Activated B cell treated with CpG ODN at 0.5 μM for 24 hours (primary cell): ENCODE data around the gene FAM120B. TPM values are rescaled to one million over a fixed set of nuclear protein-coding genes. Genes with fewer than 3 reads are reported as not detected.

Source experiments
- ATAC-seq: fragments of 200-7000 bp; cut with Tn5 transposase; one replicate; pipeline ENCODE4 v1.10.0; 2021; ENCODE audit warnings: low read depth, mild to moderate bottlenecking, moderate library complexity
- CTCF ChIA-PET: fragments of 350-600 bp; sonication (Branson Sonifier 250); formaldehyde crosslinking; loops from one replicate; lab custom pipeline; 2021; ENCODE audit warnings: antibody characterized with exemption; lab: Charles Lee
- POLR2A ChIA-PET: fragments of 350-600 bp; sonication (Branson Sonifier 250); formaldehyde crosslinking; loops from one replicate; lab custom pipeline; 2021; ENCODE audit warnings: antibody characterized with exemption; lab: Charles Lee
- DNase-seq: peaks from one replicate; pipeline ENCODE4 v3.0.0; 2022
- H3K27ac Mint-ChIP-seq: one replicate; pipeline ENCODE4 v1.8.0; 2020; ENCODE audit warnings: mixed read lengths
- H3K27me3 Mint-ChIP-seq: one replicate; pipeline ENCODE4 v1.8.0; 2021; ENCODE audit warnings: mixed read lengths
- H3K36me3 Mint-ChIP-seq: one replicate; pipeline ENCODE4 v1.8.0; 2021; ENCODE audit warnings: low read depth, mixed read lengths
- H3K4me1 Mint-ChIP-seq: one replicate; pipeline ENCODE4 v1.8.0; 2021; ENCODE audit warnings: mixed read lengths
- H3K4me3 Mint-ChIP-seq: one replicate; pipeline ENCODE4 v1.8.0; 2020; ENCODE audit warnings: mild to moderate bottlenecking, mixed read lengths
- H3K9me3 Mint-ChIP-seq: one replicate; pipeline ENCODE4 v1.8.0; 2020; ENCODE audit warnings: mixed read lengths
- intact Hi-C: fragments of 100-400 bp; cut with micrococcal nuclease; formaldehyde crosslinking; loops from one replicate; pipeline ENCODE4 v1.15.1; 2024
- total RNA-seq: library from RNA; stranded (reverse); gene quantifications from 2 replicates; pipeline ENCODE4 v1.2.3, GENCODE V29; 2022
- TF ChIP-seq, protein P1 (sequence below): fragments of 200-600 bp; IDR thresholded peaks from one replicate; pipeline ENCODE4 v1.8.0; 2022; ENCODE audit warnings: antibody characterized with exemption, mild to moderate bottlenecking

The FAM120B gene
- total RNA-seq, 1 donor from 2014 or later = 35.1 TPM

DNA sequence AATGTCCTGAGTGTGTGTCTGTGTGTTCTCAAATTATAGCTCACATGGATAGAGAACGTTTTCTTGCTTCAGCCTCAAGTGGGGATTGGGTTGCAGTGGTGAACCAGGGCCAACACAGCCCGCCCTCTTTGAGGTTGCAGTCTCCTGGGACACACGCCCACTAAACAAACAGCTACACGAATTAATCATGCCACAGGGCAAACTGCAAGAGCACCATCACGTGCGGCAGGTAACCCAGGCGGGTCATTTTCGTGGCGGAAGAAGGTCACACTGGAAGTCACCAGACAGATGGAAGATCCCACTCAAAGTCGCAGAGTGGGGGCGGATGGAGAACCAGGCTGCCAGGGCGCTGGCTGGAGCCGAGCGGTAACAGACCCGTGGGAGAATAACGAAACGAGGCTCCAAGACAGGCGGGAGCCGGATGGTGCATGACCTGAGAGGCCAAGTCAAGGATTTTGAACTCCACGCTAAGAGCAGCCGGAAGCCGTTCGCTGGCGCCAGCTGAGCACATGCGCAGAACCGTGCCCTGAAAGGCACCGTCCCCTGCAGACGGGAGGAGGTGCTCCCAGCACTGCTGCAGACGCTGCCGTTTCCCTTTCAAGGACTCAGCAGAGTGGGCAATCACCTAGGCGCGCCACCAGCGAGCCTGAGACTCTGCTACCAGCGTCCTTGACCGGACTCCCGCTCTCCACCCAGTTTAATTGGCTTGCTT, 26.4 kb upstream of the FAM120B start:
- CTCF ChIA-PET = interaction anchor here (0.9 kb wide), 1 partner anchor 12 kb away, joined by 3 read pairs; no protein-coding TSS in a partner anchor
- POLR2A ChIA-PET = interaction anchor here (1.3 kb wide), 2 partner anchors 8 to 11 kb away, joined by 3 to 8 read pairs; partner anchors contain the start of gene DLL1
- peaks cover 23% of the 10 kb centered on the region for H3K4me1 Mint-ChIP-seq
- no peaks in the 10 kb centered on the region for H3K36me3 Mint-ChIP-seq
- no peaks in the 10 kb centered on the region for H3K9me3 Mint-ChIP-seq
- peaks cover 4% of the 10 kb centered on the region for H3K27me3 Mint-ChIP-seq
- peak; percentile 89 for ATAC-seq
- H3K4me3 Mint-ChIP-seq = peak overlapping the region; percentile 80
- TF ChIP-seq, protein P1, sequence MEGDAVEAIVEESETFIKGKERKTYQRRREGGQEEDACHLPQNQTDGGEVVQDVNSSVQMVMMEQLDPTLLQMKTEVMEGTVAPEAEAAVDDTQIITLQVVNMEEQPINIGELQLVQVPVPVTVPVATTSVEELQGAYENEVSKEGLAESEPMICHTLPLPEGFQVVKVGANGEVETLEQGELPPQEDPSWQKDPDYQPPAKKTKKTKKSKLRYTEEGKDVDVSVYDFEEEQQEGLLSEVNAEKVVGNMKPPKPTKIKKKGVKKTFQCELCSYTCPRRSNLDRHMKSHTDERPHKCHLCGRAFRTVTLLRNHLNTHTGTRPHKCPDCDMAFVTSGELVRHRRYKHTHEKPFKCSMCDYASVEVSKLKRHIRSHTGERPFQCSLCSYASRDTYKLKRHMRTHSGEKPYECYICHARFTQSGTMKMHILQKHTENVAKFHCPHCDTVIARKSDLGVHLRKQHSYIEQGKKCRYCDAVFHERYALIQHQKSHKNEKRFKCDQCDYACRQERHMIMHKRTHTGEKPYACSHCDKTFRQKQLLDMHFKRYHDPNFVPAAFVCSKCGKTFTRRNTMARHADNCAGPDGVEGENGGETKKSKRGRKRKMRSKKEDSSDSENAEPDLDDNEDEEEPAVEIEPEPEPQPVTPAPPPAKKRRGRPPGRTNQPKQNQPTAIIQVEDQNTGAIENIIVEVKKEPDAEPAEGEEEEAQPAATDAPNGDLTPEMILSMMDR = no peak
- no peak for DNase-seq
- intact Hi-C loops = loop anchor here (1.0 kb wide), 1 partner anchor 9 kb away; no protein-coding TSS in a partner anchor
- peak overlapping the region; percentile 71 for H3K27ac Mint-ChIP-seq

DNA sequence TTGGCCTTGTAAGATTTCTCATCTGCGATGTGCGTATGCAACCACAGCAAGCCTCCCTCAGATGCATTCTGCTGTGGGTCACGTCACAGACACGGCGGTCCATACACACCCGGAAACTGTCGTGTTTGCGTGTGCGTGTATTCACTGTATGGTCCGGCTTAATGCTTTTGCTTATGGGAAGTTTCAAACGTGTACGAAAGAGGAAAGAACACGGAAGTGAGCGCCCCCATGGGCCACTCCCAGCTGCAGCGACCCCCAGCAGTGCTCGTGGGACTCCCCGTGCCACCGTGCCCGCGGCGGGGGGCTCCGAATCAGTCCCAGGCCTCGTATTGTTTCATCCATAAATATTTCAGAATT, 25.9 kb upstream of the FAM120B start:
- Mint-ChIP-seq H3K36me3 (no peaks in the 10 kb centered on the region), H3K27ac (peak overlapping the region; percentile 71), H3K4me3 (peak overlapping the region; percentile 80), H3K9me3 (no peaks in the 10 kb centered on the region), H3K4me1 (peaks cover 23% of the 10 kb centered on the region), H3K27me3 (peaks cover 8% of the 10 kb centered on the region)
- TF ChIP-seq, protein P1 = no peak
- CTCF ChIA-PET = no interaction called here
- POLR2A ChIA-PET = interaction anchor here (1.3 kb wide), 2 partner anchors 9 to 10 kb away, joined by 3 to 8 read pairs; partner anchors contain the start of gene DLL1
- intact Hi-C loops = loop anchor here (1.0 kb wide), 1 partner anchor 9 kb away; no protein-coding TSS in a partner anchor
- DNase-seq (no peak), ATAC-seq (peak; percentile 56)

DNA sequence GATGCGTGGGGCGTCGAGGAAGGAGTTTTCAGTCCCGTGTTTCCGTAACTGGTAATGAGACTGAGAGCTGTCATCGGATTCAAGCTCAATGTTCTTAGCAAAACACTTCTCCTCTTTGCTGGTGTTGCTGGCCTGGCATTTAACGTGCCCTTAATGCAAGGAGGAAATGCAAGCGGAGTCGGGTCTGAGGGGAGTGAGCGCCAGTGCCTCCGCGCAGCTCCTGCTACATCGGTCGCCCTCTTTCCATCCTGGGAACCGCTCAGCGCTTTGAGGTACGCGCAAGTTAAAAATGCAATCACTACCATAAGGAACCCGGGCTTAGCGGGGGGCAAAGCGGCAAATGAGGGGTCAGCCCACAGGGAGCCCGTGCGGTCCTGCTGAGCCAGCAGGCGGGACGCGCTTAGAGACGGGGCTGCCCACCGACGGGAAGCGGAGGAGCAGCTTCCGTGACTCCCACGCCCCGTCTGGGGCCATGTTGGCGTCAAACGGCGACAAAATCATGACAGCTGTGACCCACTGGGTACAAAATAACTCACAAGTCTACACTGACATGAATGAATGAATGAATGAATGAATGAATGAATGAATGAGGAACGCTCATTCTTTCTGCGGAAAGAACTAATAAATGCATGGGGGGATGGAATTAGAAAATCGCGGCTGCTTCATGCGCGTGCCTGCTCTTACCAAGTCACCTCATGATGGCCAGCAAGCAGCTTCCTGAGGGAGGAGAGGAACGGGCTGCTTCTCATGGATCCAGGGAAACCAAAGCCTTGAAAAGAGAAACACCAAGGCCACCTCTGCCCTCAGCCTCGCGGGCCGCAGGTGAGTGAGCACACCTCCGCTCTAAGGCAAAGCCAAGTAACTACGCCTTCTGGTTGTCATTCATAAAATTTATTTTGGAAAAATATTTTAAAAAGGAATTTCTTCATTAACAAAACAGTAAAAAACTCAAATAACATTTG, 24.9 kb upstream of the FAM120B start:
- H3K27ac Mint-ChIP-seq = no peak overlapping the region
- CTCF ChIA-PET = no interaction called here
- intact Hi-C loops = no loop called here
- H3K9me3 Mint-ChIP-seq = no peaks in the 10 kb centered on the region
- TF ChIP-seq, protein P1 = no peak
- H3K4me3 Mint-ChIP-seq = no peak overlapping the region
- H3K4me1 Mint-ChIP-seq = peaks cover 23% of the 10 kb centered on the region
- no peaks in the 10 kb centered on the region for H3K36me3 Mint-ChIP-seq
- no peak for DNase-seq
- peaks cover 17% of the 10 kb centered on the region for H3K27me3 Mint-ChIP-seq
- POLR2A ChIA-PET = interaction anchor here (1.3 kb wide), 1 partner anchor 10 kb away, joined by 8 read pairs; the partner anchor contains the start of gene DLL1
- ATAC-seq = no peak

DNA sequence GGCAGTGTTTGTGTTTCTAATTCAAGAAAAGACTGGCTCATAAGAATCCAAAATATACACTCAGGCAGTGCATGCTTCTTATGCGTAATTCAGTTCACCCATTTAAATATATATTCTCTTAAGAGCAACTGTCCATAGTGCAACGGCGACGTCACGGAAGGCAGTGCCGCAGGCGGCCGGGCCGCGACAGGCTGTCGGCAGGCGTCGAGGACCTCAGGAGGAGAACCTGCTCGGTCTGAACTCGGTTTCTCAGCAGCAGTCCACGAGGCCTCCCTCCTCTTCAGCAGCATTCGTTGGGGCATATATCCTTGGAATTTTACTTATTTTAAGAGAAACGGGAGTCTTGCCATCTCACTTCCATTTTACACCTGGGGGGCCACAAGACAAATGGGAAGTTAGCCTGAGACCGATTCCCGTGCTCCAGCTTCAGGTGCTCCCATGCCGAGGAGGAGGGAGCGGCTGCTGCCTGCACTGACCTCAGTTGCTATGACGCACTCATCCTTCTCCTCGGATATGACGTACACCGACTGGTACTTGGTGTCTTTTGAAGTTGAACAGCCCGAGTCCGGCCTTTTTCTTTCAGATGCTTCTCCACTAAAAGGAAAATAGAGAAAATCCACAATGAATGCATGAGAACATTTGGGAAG, 23.9 kb upstream of the FAM120B start:
- peaks cover 23% of the 10 kb centered on the region for H3K27me3 Mint-ChIP-seq
- no peaks in the 10 kb centered on the region for H3K36me3 Mint-ChIP-seq
- ATAC-seq = no peak
- POLR2A ChIA-PET = no interaction called here
- peaks cover 23% of the 10 kb centered on the region for H3K4me1 Mint-ChIP-seq
- H3K4me3 Mint-ChIP-seq = no peak overlapping the region
- no peak overlapping the region for H3K27ac Mint-ChIP-seq
- TF ChIP-seq, protein P1 = no peak
- intact Hi-C loops = no loop called here
- no peaks in the 10 kb centered on the region for H3K9me3 Mint-ChIP-seq
- DNase-seq = no peak
- CTCF ChIA-PET = no interaction called here
